22Rv1 (cell line): ENCODE data around the gene ZNF674.

ENCODE experiments used
- ZFX ChIP-seq: fragments of 450-650 bp; IDR thresholded peaks from 2 replicates; pipeline ENCODE4 v1.6.1; 2017; ENCODE audit warnings: antibody characterized with exemption, borderline replicate concordance
- TF ChIP-seq, protein P1 (sequence below): fragments of 450-650 bp; IDR thresholded peaks from 2 replicates; pipeline ENCODE4 v1.5.1; 2017; ENCODE audit warnings: mild to moderate bottlenecking

DNA sequence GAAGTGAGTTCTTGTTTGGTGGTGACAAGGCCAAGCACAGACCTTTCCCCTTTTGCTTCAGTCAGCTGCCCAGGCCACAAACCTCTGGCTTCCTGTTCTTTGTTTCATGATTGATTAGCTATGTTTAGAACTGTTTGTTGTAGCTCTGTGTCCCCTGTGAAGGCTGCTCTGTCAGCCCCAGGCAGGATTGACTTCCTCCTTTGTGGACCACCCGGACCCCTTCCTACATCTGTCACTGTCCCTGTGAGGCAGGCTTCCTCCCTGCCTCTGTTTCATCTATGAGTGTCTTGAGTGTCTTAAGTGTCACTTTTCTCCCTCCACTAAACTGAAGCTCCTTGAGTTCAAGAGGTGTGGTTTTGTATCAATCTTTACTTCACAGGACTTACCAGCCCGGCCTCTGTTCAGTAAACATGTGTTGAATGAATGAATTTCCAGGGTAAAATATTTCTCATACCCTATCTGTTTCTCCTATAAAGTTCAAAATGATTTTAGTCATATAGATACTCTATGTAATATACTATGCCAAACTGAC lies 83.5 kb downstream of the ZNF674 start:
- TF ChIP-seq, protein P1, sequence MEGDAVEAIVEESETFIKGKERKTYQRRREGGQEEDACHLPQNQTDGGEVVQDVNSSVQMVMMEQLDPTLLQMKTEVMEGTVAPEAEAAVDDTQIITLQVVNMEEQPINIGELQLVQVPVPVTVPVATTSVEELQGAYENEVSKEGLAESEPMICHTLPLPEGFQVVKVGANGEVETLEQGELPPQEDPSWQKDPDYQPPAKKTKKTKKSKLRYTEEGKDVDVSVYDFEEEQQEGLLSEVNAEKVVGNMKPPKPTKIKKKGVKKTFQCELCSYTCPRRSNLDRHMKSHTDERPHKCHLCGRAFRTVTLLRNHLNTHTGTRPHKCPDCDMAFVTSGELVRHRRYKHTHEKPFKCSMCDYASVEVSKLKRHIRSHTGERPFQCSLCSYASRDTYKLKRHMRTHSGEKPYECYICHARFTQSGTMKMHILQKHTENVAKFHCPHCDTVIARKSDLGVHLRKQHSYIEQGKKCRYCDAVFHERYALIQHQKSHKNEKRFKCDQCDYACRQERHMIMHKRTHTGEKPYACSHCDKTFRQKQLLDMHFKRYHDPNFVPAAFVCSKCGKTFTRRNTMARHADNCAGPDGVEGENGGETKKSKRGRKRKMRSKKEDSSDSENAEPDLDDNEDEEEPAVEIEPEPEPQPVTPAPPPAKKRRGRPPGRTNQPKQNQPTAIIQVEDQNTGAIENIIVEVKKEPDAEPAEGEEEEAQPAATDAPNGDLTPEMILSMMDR, result no peak
- no peak for TF ChIP-seq ZFX
